MM.1S (cell line): ENCODE results near the gene FOLR3.

Source experiments
- EZH2phosphoT487 ChIP-seq: fragments of 300-600 bp; sonication (generic); IDR thresholded peaks from 2 replicates; pipeline ENCODE4 v1.6.1; 2018; ENCODE audit warnings: antibody characterized with exemption, low read length
- TF ChIP-seq, protein P1 (sequence below): fragments of 300-600 bp; sonication (generic); IDR thresholded peaks from 2 replicates; pipeline ENCODE4 v1.5.1; 2016; ENCODE audit warnings: antibody characterized with exemption, low read length, mixed read lengths

GRCh38 chr11:72188267-72188666 is 52.7 kb downstream of the FOLR3 start:
- TF ChIP-seq, protein P1, sequence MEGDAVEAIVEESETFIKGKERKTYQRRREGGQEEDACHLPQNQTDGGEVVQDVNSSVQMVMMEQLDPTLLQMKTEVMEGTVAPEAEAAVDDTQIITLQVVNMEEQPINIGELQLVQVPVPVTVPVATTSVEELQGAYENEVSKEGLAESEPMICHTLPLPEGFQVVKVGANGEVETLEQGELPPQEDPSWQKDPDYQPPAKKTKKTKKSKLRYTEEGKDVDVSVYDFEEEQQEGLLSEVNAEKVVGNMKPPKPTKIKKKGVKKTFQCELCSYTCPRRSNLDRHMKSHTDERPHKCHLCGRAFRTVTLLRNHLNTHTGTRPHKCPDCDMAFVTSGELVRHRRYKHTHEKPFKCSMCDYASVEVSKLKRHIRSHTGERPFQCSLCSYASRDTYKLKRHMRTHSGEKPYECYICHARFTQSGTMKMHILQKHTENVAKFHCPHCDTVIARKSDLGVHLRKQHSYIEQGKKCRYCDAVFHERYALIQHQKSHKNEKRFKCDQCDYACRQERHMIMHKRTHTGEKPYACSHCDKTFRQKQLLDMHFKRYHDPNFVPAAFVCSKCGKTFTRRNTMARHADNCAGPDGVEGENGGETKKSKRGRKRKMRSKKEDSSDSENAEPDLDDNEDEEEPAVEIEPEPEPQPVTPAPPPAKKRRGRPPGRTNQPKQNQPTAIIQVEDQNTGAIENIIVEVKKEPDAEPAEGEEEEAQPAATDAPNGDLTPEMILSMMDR, result no peak
- no peak for TF ChIP-seq EZH2phosphoT487
